Measurements from ENCODE around the gene ZNF808. TPM values are rescaled to one million over a fixed set of nuclear protein-coding genes. Genes with fewer than 3 reads are reported as not detected.

Gene ZNF808
- total RNA-seq, 3 donors from 2014 or later (not counting 1 experiment from before 2014, with no cell fraction given): 43.8 to 69.1 (median 49.5) TPM

DNA sequence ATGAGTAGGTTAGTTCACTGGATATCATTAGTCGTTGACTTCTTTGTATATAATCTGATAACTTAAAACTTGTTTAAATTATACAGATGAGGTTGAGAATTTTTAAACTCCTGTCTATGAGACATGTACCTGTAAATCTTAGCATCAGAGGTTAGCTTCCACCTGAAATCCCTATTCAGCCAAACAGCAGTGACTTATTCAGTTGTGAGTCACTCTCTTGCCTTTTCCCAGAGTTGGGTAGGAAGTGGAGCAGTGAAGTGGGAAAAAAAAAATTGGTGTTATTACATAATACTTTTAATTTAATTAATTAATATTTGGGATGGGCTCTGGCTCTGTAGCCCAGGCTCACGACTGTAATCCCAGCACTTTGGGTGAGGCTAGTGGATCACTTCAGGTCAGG is 75.5 kb downstream of the ZNF808 start:
- H3K27me3 ChIP-seq (ENCODE audit: control insufficient read depth, insufficient read depth, low read length): no peaks in the 10 kb centered on the region
- Mint-ChIP-seq H3K4me1 (peaks cover 20 to 39% of the 10 kb centered on the region in 2 donors), H3K9me3 (peaks cover 0 to 2% of the 10 kb centered on the region in 2 donors), H3K36me3 (no peaks in the 10 kb centered on the region), H3K27me3 (ENCODE audit: low read depth in 2 of 2) (no peaks in the 10 kb centered on the region), H3K27ac (no peak overlapping the region), H3K4me3 (peak overlapping the region; percentile 31)
- intact Hi-C loops (cut with micrococcal nuclease): loop anchor here (5.0 kb wide), 1 partner anchor 76 kb away; the partner anchor contains the start of gene ZNF808
- no peaks in the 10 kb centered on the region for H3K36me3 ChIP-seq (ENCODE audit: control insufficient read depth, insufficient read depth, low read length)
- WGBS (ENCODE audit: insufficient coverage): 93% methylated on average over 1 of the region's 2 CpGs
- DNase-seq: no peak
- H3K9me3 ChIP-seq (ENCODE audit: control insufficient read depth, insufficient read depth, low read length): peaks cover 6% of the 10 kb centered on the region
- H3K27ac ChIP-seq (ENCODE audit: low read length): no peak overlapping the region
- TF ChIP-seq, protein P1, sequence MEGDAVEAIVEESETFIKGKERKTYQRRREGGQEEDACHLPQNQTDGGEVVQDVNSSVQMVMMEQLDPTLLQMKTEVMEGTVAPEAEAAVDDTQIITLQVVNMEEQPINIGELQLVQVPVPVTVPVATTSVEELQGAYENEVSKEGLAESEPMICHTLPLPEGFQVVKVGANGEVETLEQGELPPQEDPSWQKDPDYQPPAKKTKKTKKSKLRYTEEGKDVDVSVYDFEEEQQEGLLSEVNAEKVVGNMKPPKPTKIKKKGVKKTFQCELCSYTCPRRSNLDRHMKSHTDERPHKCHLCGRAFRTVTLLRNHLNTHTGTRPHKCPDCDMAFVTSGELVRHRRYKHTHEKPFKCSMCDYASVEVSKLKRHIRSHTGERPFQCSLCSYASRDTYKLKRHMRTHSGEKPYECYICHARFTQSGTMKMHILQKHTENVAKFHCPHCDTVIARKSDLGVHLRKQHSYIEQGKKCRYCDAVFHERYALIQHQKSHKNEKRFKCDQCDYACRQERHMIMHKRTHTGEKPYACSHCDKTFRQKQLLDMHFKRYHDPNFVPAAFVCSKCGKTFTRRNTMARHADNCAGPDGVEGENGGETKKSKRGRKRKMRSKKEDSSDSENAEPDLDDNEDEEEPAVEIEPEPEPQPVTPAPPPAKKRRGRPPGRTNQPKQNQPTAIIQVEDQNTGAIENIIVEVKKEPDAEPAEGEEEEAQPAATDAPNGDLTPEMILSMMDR (IDR thresholded peaks at IDR 0.05): no peak
- ATAC-seq: no peak
- peaks cover 21% of the 10 kb centered on the region for H3K4me1 ChIP-seq (ENCODE audit: control insufficient read depth, insufficient read depth, low read length)
- no peak overlapping the region for H3K4me3 ChIP-seq (ENCODE audit: low read length)

DNA sequence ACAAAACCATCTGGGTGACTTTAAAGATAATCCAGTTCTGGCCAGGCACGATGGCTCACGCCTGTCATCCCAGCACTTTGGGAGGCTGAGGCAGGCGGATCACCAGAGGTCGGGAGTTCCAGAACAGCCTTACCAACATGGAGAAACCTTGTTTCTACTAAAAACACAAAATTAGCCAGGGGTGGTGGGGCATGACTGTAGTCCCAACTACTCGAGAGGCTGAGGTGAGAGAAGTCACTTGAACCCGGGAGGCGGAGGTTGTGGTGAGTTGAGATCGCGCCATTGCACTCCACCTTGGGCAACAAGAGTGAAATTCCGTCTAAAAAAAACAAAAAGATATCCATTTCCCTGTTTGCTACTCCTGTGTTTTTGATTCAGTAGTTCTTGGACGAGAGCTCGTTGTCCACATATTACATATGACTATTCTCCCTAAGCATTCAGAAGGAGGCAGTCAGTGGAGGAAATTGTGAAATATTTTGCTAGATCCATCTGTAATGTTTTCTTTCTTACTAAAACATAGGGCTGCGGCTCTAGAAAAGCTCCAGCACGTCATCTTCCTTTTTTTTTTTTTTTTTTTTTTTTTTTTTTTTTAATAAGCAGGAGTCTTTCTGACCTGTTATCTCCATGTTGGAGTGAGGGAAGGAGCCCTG is 76.2 kb downstream of the ZNF808 start:
- ATAC-seq (no peak), DNase-seq (no peak)
- intact Hi-C loops (cut with micrococcal nuclease): loop anchor here (5.0 kb wide), 1 partner anchor 76 kb away; the partner anchor contains the start of gene ZNF808
- Histone ChIP-seq H3K27me3 (ENCODE audit: control insufficient read depth, insufficient read depth, low read length) (no peaks in the 10 kb centered on the region), H3K4me1 (ENCODE audit: control insufficient read depth, insufficient read depth, low read length) (peaks cover 21% of the 10 kb centered on the region), H3K36me3 (ENCODE audit: control insufficient read depth, insufficient read depth, low read length) (no peaks in the 10 kb centered on the region), H3K9me3 (ENCODE audit: control insufficient read depth, insufficient read depth, low read length) (peaks cover 6% of the 10 kb centered on the region), H3K27ac (ENCODE audit: low read length) (no peak overlapping the region), H3K4me3 (ENCODE audit: low read length) (no peak overlapping the region)
- TF ChIP-seq, protein P1 (IDR thresholded peaks at IDR 0.05): no peak
- WGBS (ENCODE audit: insufficient coverage): 98% methylated on average over 10 of the region's 14 CpGs
- Mint-ChIP-seq H3K36me3 (no peaks in the 10 kb centered on the region), H3K4me3 (no peak overlapping the region), H3K27me3 (ENCODE audit: low read depth in 2 of 2) (no peaks in the 10 kb centered on the region), H3K27ac (no peak overlapping the region), H3K4me1 (peaks cover 20 to 42% of the 10 kb centered on the region in 2 donors), H3K9me3 (peaks cover 0 to 2% of the 10 kb centered on the region in 2 donors)

Other genes with a start within 250 kb of the ZNF808 start
- 1 to 10 TPM; 6.4 to 9.4 (median 7.6) TPM for gene ZNF480, start 230.5 kb upstream of the ZNF808 start, total RNA-seq
- gene ZNF610, start 191.4 kb upstream of the ZNF808 start, total RNA-seq: under 1 TPM; 0.68 to 0.86 (median 0.82) TPM
- 10 to 100 TPM; 23.1 to 33.2 (median 31.2) TPM for gene ZNF880, start 157.7 kb upstream of the ZNF808 start, total RNA-seq
- 10 to 100 TPM; 28.8 to 36.5 (median 36.1) TPM for gene ZNF528, start 129.8 kb upstream of the ZNF808 start, total RNA-seq
- under 1 TPM in 1 of 3 donors, not detected in 2; 0.18 TPM for gene ZNF534, start 98.5 kb upstream of the ZNF808 start, total RNA-seq
- 1 to 10 TPM; 2.5 to 4.1 (median 3.0) TPM for gene ZNF578, start 74.1 kb upstream of the ZNF808 start, total RNA-seq
- gene ZNF701, start 42.6 kb downstream of the ZNF808 start, total RNA-seq: 10 to 100 TPM; 27.4 to 41.2 (median 28.4) TPM
- 100 to 1,000 TPM in 1 of 3 donors, 10 to 100 TPM in 2; 46.8 to 114 (median 96.9) TPM for gene ZNF83, start 110.7 kb downstream of the ZNF808 start, total RNA-seq
- gene ZNF611, start 207.4 kb downstream of the ZNF808 start, total RNA-seq: 10 to 100 TPM; 41.2 to 58.0 (median 44.2) TPM